H1 (cell line): Measurements from ENCODE around the gene APLP1. TPM values are rescaled to one million over a fixed set of nuclear protein-coding genes. Genes with fewer than 3 reads are reported as not detected.

Source experiments
- CTCF ChIA-PET: fragments of 300-600 bp; sonication (Branson Sonifier 250); formaldehyde crosslinking; loops from one replicate; lab custom pipeline; 2021; ENCODE audit not compliant: partially characterized antibody; lab: Charles Lee
- POLR2A ChIA-PET: fragments of 300-600 bp; sonication (Branson Sonifier 250); formaldehyde crosslinking; loops from one replicate; lab custom pipeline; 2021; ENCODE audit warnings: inconsistent platforms; ENCODE audit not compliant: partially characterized antibody; lab: Charles Lee
- DNase-seq, 2 experiments: peaks; one replicate each; pipeline versions ENCODE4 v3.0.0 to v3.0.0-alpha.2; 2010 to 2022; ENCODE audit warnings: low spot score in 2 of 2, low read depth in 1 of 2, mixed read lengths in 1 of 2
- FAIRE-seq: peaks from 2 replicates; lab custom pipeline; 2011; peaks lifted over from hg19 to GRCh38; lab: Jason Lieb, UNC
- H2AFZ ChIP-seq: 2 replicates; pipeline ENCODE4 v1.8.1; 2012; ENCODE audit warnings: low read length, inconsistent platforms
- H2AK5ac ChIP-seq: 2 replicates; pipeline ENCODE4 v1.6.1; 2013; ENCODE audit warnings: low read depth, low read length
- H2BK120ac ChIP-seq: replicated peaks from 2 replicates; pipeline ENCODE3; 2013; ENCODE audit warnings: low read depth, low read length, inconsistent platforms
- H2BK12ac ChIP-seq: 2 replicates; pipeline ENCODE4 v1.6.1; 2013; ENCODE audit warnings: low read depth, low read length
- H2BK15ac ChIP-seq: 2 replicates; pipeline ENCODE4 v1.6.1; 2013; ENCODE audit warnings: low read length
- H2BK20ac ChIP-seq: 2 replicates; pipeline ENCODE4 v1.6.1; 2013; ENCODE audit warnings: low read length
- H2BK5ac ChIP-seq: 2 replicates; pipeline ENCODE4 v1.6.1; 2013; ENCODE audit warnings: low read depth, low read length
- H3K14ac ChIP-seq: 2 replicates; pipeline ENCODE4 v1.6.1; 2013; ENCODE audit warnings: inconsistent platforms; ENCODE audit not compliant: insufficient read length
- H3K18ac ChIP-seq: 2 replicates; pipeline ENCODE4 v1.6.1; 2013; ENCODE audit warnings: low read length; ENCODE audit errors: extremely low read depth
- H3K23ac ChIP-seq: 2 replicates; pipeline ENCODE4 v1.6.1; 2013; ENCODE audit warnings: inconsistent platforms; ENCODE audit not compliant: insufficient read length
- H3K23me2 ChIP-seq: 2 replicates; pipeline ENCODE4 v1.6.1; 2013; ENCODE audit warnings: low read depth, low read length
- H3K27ac ChIP-seq: 2 replicates; pipeline ENCODE4 v1.6.1; 2011; ENCODE audit warnings: low read depth, low read length, inconsistent platforms
- H3K27me3 ChIP-seq, 4 experiments: replicated peaks in 1 of 4; 1 replicate in 1 of 4; 2 replicates in 3 of 4; pipeline versions ENCODE4 v1.6.1 to v1.8.1; 2011 to 2013; ENCODE audit warnings: low read length in 3 of 4, mild to moderate bottlenecking in 3 of 4, inconsistent platforms in 2 of 4, mixed read lengths in 2 of 4, moderate library complexity in 1 of 4; ENCODE audit not compliant: control insufficient read depth in 3 of 4, insufficient read depth in 3 of 4; ENCODE audit errors: extremely low read depth in 1 of 4
- H3K36me3 ChIP-seq, 4 experiments: 2 replicates each; pipeline versions ENCODE4 v1.6.1 to v1.8.1; 2011 to 2013; ENCODE audit warnings: mild to moderate bottlenecking in 4 of 4, low read length in 3 of 4, moderate library complexity in 2 of 4, control low read depth in 1 of 4, inconsistent platforms in 1 of 4; ENCODE audit not compliant: insufficient read depth in 4 of 4, control insufficient read depth in 2 of 4
- H3K4ac ChIP-seq: replicated peaks from 2 replicates; pipeline ENCODE3; 2013; ENCODE audit warnings: low read length, low read depth, mixed read lengths, inconsistent platforms; ENCODE audit not compliant: insufficient read length
- H3K4me1 ChIP-seq, 4 experiments: replicated peaks in 1 of 4; 1 replicate in 1 of 4; 2 replicates in 3 of 4; pipeline versions ENCODE4 v1.6.1 to v1.8.1; 2011 to 2013; ENCODE audit warnings: low read length in 3 of 4, inconsistent platforms in 2 of 4, mixed read lengths in 1 of 4; ENCODE audit not compliant: insufficient read depth in 4 of 4, control insufficient read depth in 3 of 4
- H3K4me2 ChIP-seq, 2 experiments: 2 replicates each; pipeline versions ENCODE4 v1.6.1 to v1.8.1; 2011 to 2013; ENCODE audit warnings: low read depth in 2 of 2, low read length in 2 of 2, control low read depth in 1 of 2, inconsistent platforms in 1 of 2, mild to moderate bottlenecking in 1 of 2; ENCODE audit not compliant: insufficient read depth in 1 of 2
- H3K4me3 ChIP-seq, 4 experiments: fragments of 200-600, 300-600 bp in 1 of 4; sonication (generic), shearing (Covaris generic), sonication (Bioruptor Twin) in 1 of 4; 2 replicates each; pipeline versions ENCODE4 v1.5.1 to v1.8.1; 2011 to 2016; ENCODE audit warnings: low read length in 4 of 4, low read depth in 3 of 4, control low read depth in 2 of 4, inconsistent platforms in 2 of 4, mild to moderate bottlenecking in 2 of 4, mixed read lengths in 1 of 4, moderate library complexity in 1 of 4; ENCODE audit not compliant: insufficient read depth in 2 of 4; ENCODE audit errors: extremely low read depth in 1 of 4
- H3K56ac ChIP-seq: replicated peaks from 2 replicates; pipeline ENCODE3; 2013; ENCODE audit warnings: low read depth, mild to moderate bottlenecking, mixed read lengths, low read length, inconsistent platforms; ENCODE audit not compliant: insufficient read length
- H3K79me1 ChIP-seq: 2 replicates; pipeline ENCODE4 v1.6.1; 2013; ENCODE audit warnings: low read depth, low read length, control low read depth
- H3K79me2 ChIP-seq, 2 experiments: 2 replicates each; pipeline versions ENCODE4 v1.6.1 to v1.8.1; 2012 to 2013; ENCODE audit warnings: low read length in 2 of 2, mild to moderate bottlenecking in 2 of 2, inconsistent platforms in 1 of 2; ENCODE audit not compliant: insufficient read depth in 2 of 2, control insufficient read depth in 1 of 2
- H3K9ac ChIP-seq, 4 experiments: replicated peaks in 1 of 4; 1 replicate in 1 of 4; 2 replicates in 3 of 4; pipeline versions ENCODE4 v1.6.1 to v1.8.1; 2011 to 2013; ENCODE audit warnings: low read depth in 3 of 4, low read length in 3 of 4, control low read depth in 2 of 4, mild to moderate bottlenecking in 2 of 4, moderate library complexity in 2 of 4, inconsistent platforms in 1 of 4; ENCODE audit errors: extremely low read depth in 1 of 4
- H3K9me3 ChIP-seq, 2 experiments: 2 replicates each; pipeline versions ENCODE4 v1.6.1 to v1.8.1; 2012 to 2013; ENCODE audit warnings: mild to moderate bottlenecking in 2 of 2, moderate library complexity in 2 of 2, control low read depth in 1 of 2, inconsistent platforms in 1 of 2, low read depth in 1 of 2, low read length in 1 of 2, mixed read lengths in 1 of 2; ENCODE audit not compliant: insufficient read depth in 2 of 2
- H4K20me1 ChIP-seq, 2 experiments: replicated peaks in 1 of 2; 2 replicates each; pipeline versions ENCODE3 to v1.8.1; 2011 to 2013; ENCODE audit warnings: inconsistent platforms in 2 of 2, low read length in 2 of 2, mild to moderate bottlenecking in 1 of 2; ENCODE audit not compliant: insufficient read depth in 2 of 2, control insufficient read depth in 1 of 2
- H4K5ac ChIP-seq: 2 replicates; pipeline ENCODE4 v1.6.1; 2013; ENCODE audit warnings: low read length, low read depth, mixed read lengths, inconsistent platforms; ENCODE audit not compliant: insufficient read length
- H4K8ac ChIP-seq: 2 replicates; pipeline ENCODE4 v1.8.0; 2013; ENCODE audit warnings: mild to moderate bottlenecking, moderate library complexity, low read length, inconsistent platforms; ENCODE audit not compliant: insufficient read depth; ENCODE audit errors: extremely low read depth
- H4K91ac ChIP-seq: replicated peaks from 2 replicates; pipeline ENCODE3; 2013; ENCODE audit warnings: low read length, mixed read lengths, inconsistent platforms; ENCODE audit not compliant: insufficient read length
- BACH1 ChIP-seq: IDR thresholded peaks from 2 replicates; pipeline ENCODE4 v1.6.1; 2012; ENCODE audit warnings: low read length, improper control_type of control experiment
- CBX8 ChIP-seq: fragments of 300-800, 300-1000 bp; sonication (generic); IDR thresholded peaks from 2 replicates; pipeline ENCODE4 v1.7.1; 2016; ENCODE audit warnings: low read depth, low read length, borderline replicate concordance
- E2F6 ChIP-seq: IDR thresholded peaks from 2 replicates; pipeline ENCODE4 v1.6.1; 2012; ENCODE audit warnings: inconsistent platforms
- EGR1 ChIP-seq: IDR thresholded peaks from 2 replicates; pipeline ENCODE4 v1.6.1; 2011; ENCODE audit warnings: low read depth, low read length, borderline replicate concordance
- KDM1A ChIP-seq: fragments of 200-600, 300-600 bp; sonication (generic); IDR thresholded peaks from 2 replicates; pipeline ENCODE4 v1.7.1; 2016; ENCODE audit warnings: mild to moderate bottlenecking, low read length, borderline replicate concordance
- MAX ChIP-seq: IDR thresholded peaks from 2 replicates; pipeline ENCODE4 v1.6.1; 2012; ENCODE audit warnings: inconsistent platforms
- NANOG ChIP-seq: IDR thresholded peaks from 2 replicates; pipeline ENCODE4 v1.6.1; 2011; ENCODE audit warnings: low read length, low read depth, mild to moderate bottlenecking, inconsistent platforms; ENCODE audit not compliant: insufficient read depth, poor library complexity, severe bottlenecking
- NRF1 ChIP-seq: IDR thresholded peaks from 2 replicates; pipeline ENCODE4 v1.6.1; 2011; ENCODE audit warnings: mild to moderate bottlenecking, low read depth, low read length, improper control_type of control experiment
- RFX5 ChIP-seq: IDR thresholded peaks from 2 replicates; pipeline ENCODE4 v1.6.1; 2011; ENCODE audit warnings: low read depth, low read length, improper control_type of control experiment, borderline replicate concordance
- SAP30 ChIP-seq: fragments of 300-600 bp; sonication (generic); IDR thresholded peaks from 2 replicates; pipeline ENCODE4 v1.7.1; 2012; ENCODE audit warnings: low read length, moderate library complexity, mild to moderate bottlenecking, inconsistent platforms; ENCODE audit not compliant: insufficient read depth, insufficient replicate concordance
- SP4 ChIP-seq: IDR thresholded peaks from 2 replicates; pipeline ENCODE4 v1.6.1; 2012; ENCODE audit warnings: low read length, inconsistent platforms
- SRF ChIP-seq: IDR thresholded peaks from 2 replicates; pipeline ENCODE4 v1.6.1; 2011; ENCODE audit warnings: mild to moderate bottlenecking, low read depth, low read length, moderate library complexity
- TAF1 ChIP-seq: IDR thresholded peaks from 2 replicates; pipeline ENCODE4 v1.6.1; 2011; ENCODE audit warnings: mild to moderate bottlenecking, low read depth, low read length
- TBP ChIP-seq: IDR thresholded peaks from 2 replicates; pipeline ENCODE4 v1.6.1; 2011; ENCODE audit warnings: low read depth, low read length, improper control_type of control experiment
- TCF12 ChIP-seq: IDR thresholded peaks from 2 replicates; pipeline ENCODE4 v1.6.1; 2011; ENCODE audit warnings: low read depth, mild to moderate bottlenecking, low read length
- WGBS, 2 experiments: shearing (Covaris generic) in 1 of 2; methylation state at CpG; one replicate each; pipeline versions ENCODE4 v1.1.6 to v1.1.7; 2013 to 2015; ENCODE audit warnings: low lambda C conversion rate in 2 of 2, mixed read lengths in 2 of 2, inconsistent platforms in 1 of 2, low coverage in 1 of 2, missing lambda C conversion rate in 1 of 2; ENCODE audit not compliant: insufficient replicate concordance in 2 of 2, insufficient coverage in 1 of 2, insufficient read length in 1 of 2; ENCODE audit errors: extremely low coverage in 1 of 2, missing lambda C conversion rate in 1 of 2; 5-methylcytosine and 5-hydroxymethylcytosine counted together
- polyA plus RNA-seq, 7 experiments: library from polyadenylated mRNA; depleted of rRNA in 3 of 7; stranded (reverse) in 5 of 7; unstranded in 2 of 7; fragments of >200 nt in 5 of 7; fragments of 200-250 nt in 2 of 7; gene quantifications; 1 replicate in 5 of 7; 2 replicates in 1 of 7; 4 replicates in 1 of 7; pipeline versions ENCODE4 v1.2.1 to v1.2.3, GENCODE V29; 2011 to 2013; ENCODE audit warnings: missing spikeins in 2 of 7, mixed read lengths in 2 of 7
- total RNA-seq: library from RNA; stranded (reverse); fragmentation: NEBNext Ultra II Directional; extraction: Animal tissue kit (Norgen Biotek cat#: 25700); gene quantifications from 2 replicates; pipeline ENCODE4 v1.2.1, GENCODE V29; 2021

APLP1 gene
- total and polyA plus RNA-seq, 2 of the 8 experiments (the other 6 are each of a cell fraction or from before 2014, with no cell fraction given), result 19.9 to 22.0 TPM

- H4K5ac ChIP-seq, result no peak overlapping the region
- no peak overlapping the region for H2BK20ac ChIP-seq
- H3K23me2 ChIP-seq, result no peaks in the 10 kb centered on the region
- CTCF ChIA-PET, result interaction anchor here (1.0 to 4.4 kb wide), 4 partner anchors 10 to 119 kb away, joined by 3 to 13 read pairs (median 4); no protein-coding TSS in a partner anchor
- H3K4ac ChIP-seq, result no peak overlapping the region
- no peak overlapping the region for H3K14ac ChIP-seq
- H3K79me2 ChIP-seq, result no peaks in the 10 kb centered on the region
- H3K36me3 ChIP-seq, result no peaks in the 10 kb centered on the region
- no peak overlapping the region for H2AFZ ChIP-seq
- H2BK120ac ChIP-seq, result no peak overlapping the region
- H3K4me1 ChIP-seq, result no peaks in the 10 kb centered on the region
- no peak overlapping the region for H3K4me2 ChIP-seq
- no peak overlapping the region for H4K91ac ChIP-seq
- 80% methylated on average over 3 of the region's 3 CpGs; no CpG with 5 or more reads in 1 of the 2 experiments for WGBS, 2 experiments
- H3K9ac ChIP-seq, result no peak overlapping the region
- no peak overlapping the region for H2AK5ac ChIP-seq
- no peak overlapping the region for H3K4me3 ChIP-seq
- no peak overlapping the region for H2BK15ac ChIP-seq
- H3K79me1 ChIP-seq, result no peaks in the 10 kb centered on the region
- H3K9me3 ChIP-seq, result no peaks in the 10 kb centered on the region
- no peak overlapping the region for H3K27ac ChIP-seq
- FAIRE-seq (no peak), DNase-seq (no peak)
- no peak overlapping the region for H3K18ac ChIP-seq
- H4K8ac ChIP-seq, result no peak overlapping the region
- TF ChIP-seq EGR1, result no peak
- TF ChIP-seq NANOG, result no peak
- no peak for TF ChIP-seq KDM1A
- TF ChIP-seq NRF1, result no peak
- no peak for TF ChIP-seq SAP30
- no peak for TF ChIP-seq TAF1
- no peak for TF ChIP-seq RFX5
- TF ChIP-seq MAX, result no peak
- no peak for TF ChIP-seq E2F6
- no peak for TF ChIP-seq SRF
- no peak for TF ChIP-seq CBX8
- no peak for TF ChIP-seq TCF12
- no peak for TF ChIP-seq SP4
- TF ChIP-seq TBP, result no peak
- no peak for TF ChIP-seq BACH1
- no peak overlapping the region for H2BK12ac ChIP-seq
- H3K56ac ChIP-seq, result no peak overlapping the region
- H2BK5ac ChIP-seq, result no peak overlapping the region
- no peaks in the 10 kb centered on the region for H3K27me3 ChIP-seq
- H3K23ac ChIP-seq, result no peak overlapping the region
- POLR2A ChIA-PET, result no interaction called here
- no peaks in the 10 kb centered on the region for H4K20me1 ChIP-seq
Observed at GRCh38 chr19:35915443-35915842, 47.1 kb downstream of the APLP1 start.
